ENCODE measurements around the gene CCDC38.

CCDC38 gene

GRCh38 chr12:95959107-95959506 is 16.7 kb upstream of the CCDC38 start:
- FAIRE-seq, result no peak

- no peak for FAIRE-seq
Measured at GRCh38 chr12:95956557-95957145, 14.2 kb upstream of the CCDC38 start.

- no peak for FAIRE-seq
Measured at GRCh38 chr12:95955549-95956159, 13.2 kb upstream of the CCDC38 start.

- FAIRE-seq, result no peak
Measured at GRCh38 chr12:95953000-95953399, 10.6 kb upstream of the CCDC38 start.

GRCh38 chr12:95951515-95951914 is 9.1 kb upstream of the CCDC38 start:
- FAIRE-seq, result no peak

- FAIRE-seq, result no peak
Measured at GRCh38 chr12:95949477-95950206, 7.2 kb upstream of the CCDC38 start.

- no peak for FAIRE-seq
Measured at GRCh38 chr12:95944108-95944704, 1.8 kb upstream of the CCDC38 start.

GRCh38 chr12:95943330-95943842 is 972 bp upstream of the CCDC38 start, which contains the start of gene AMDHD1:
Gene AMDHD1, plus strand, starts transcription at chr12:95943331. Its CDS starts 68 bp downstream, at chr12:95943399.
- no peak for FAIRE-seq

- no peak for FAIRE-seq
Measured at GRCh38 chr12:95942101-95942523, 302 bp downstream of the CCDC38 start.

- FAIRE-seq, result no peak
Measured at GRCh38 chr12:95940514-95940913, 1.9 kb downstream of the CCDC38 start.

GRCh38 chr12:95922231-95922630 is 20.2 kb downstream of the CCDC38 start:
- no peak for FAIRE-seq

- FAIRE-seq, result no peak
Measured at GRCh38 chr12:95919110-95919509, 23.3 kb downstream of the CCDC38 start.

GRCh38 chr12:95918194-95918993 is 24.0 kb downstream of the CCDC38 start:
- FAIRE-seq, result peak; percentile 19

- no peak for FAIRE-seq
Measured at GRCh38 chr12:95909871-95910270, 32.5 kb downstream of the CCDC38 start.

GRCh38 chr12:95908573-95908972 is 33.8 kb downstream of the CCDC38 start:
- FAIRE-seq, result no peak

GRCh38 chr12:95898081-95898480 is 44.3 kb downstream of the CCDC38 start:
- FAIRE-seq, result no peak

- FAIRE-seq, result no peak
Measured at GRCh38 chr12:95896846-95897245, 45.6 kb downstream of the CCDC38 start.

- FAIRE-seq, result no peak
Measured at GRCh38 chr12:95890958-95891357, 51.5 kb downstream of the CCDC38 start.

- no peak for FAIRE-seq
Measured at GRCh38 chr12:95887311-95887710, 55.1 kb downstream of the CCDC38 start.

GRCh38 chr12:95884998-95885397 is 57.4 kb downstream of the CCDC38 start:
- no peak for FAIRE-seq

GRCh38 chr12:95882873-95883272 is 59.5 kb downstream of the CCDC38 start:
- FAIRE-seq, result no peak

- no peak for FAIRE-seq
Measured at GRCh38 chr12:95882080-95882479, 60.3 kb downstream of the CCDC38 start.
